Activated CD8-positive, alpha-beta memory T cell treated with anti-CD3 and anti-CD28 coated beads for 48 hours (primary cell): ENCODE measurements around the gene NRXN3.
"Not testable (repeated sequence)": the region's sequence is repeated elsewhere in the genome, so short reads cannot be mapped to it uniquely, and the experiment has no call there.

Experiments
- DNase-seq, 3 experiments: peaks; one replicate each; pipeline ENCODE4 v3.0.0-alpha.2; 2020; ENCODE audit warnings: low read depth in 2 of 3, low spot score in 2 of 3

NRXN3 gene

GRCh38 chr14:78566859-78567172 lies 396.6 kb downstream of the NRXN3 start:
- DNase-seq: no peak

- DNase-seq: no peak
Observed at GRCh38 chr14:78567343-78567742, 397.2 kb downstream of the NRXN3 start.

- DNase-seq: not testable (repeated sequence)
Observed at GRCh38 chr14:78573736-78574135, 403.6 kb downstream of the NRXN3 start.

- no peak for DNase-seq
Observed at GRCh38 chr14:78576437-78577166, 406.4 kb downstream of the NRXN3 start.

- DNase-seq: no peak
Observed at GRCh38 chr14:78581229-78581628, 411.1 kb downstream of the NRXN3 start.

- no peak for DNase-seq
Observed at GRCh38 chr14:78586681-78587080, 416.5 kb downstream of the NRXN3 start.

GRCh38 chr14:78588906-78589305 lies 418.7 kb downstream of the NRXN3 start:
- no peak for DNase-seq

- no peak for DNase-seq
Observed at GRCh38 chr14:78592616-78593219, 422.5 kb downstream of the NRXN3 start.

GRCh38 chr14:78593949-78594348 lies 423.8 kb downstream of the NRXN3 start:
- DNase-seq: no peak

- DNase-seq: no peak
Observed at GRCh38 chr14:78595797-78596196, 425.6 kb downstream of the NRXN3 start.

- DNase-seq: peak in 2 of 3 experiments; percentile 0 to 11
Observed at GRCh38 chr14:78598046-78598920, 428.1 kb downstream of the NRXN3 start.

- no peak for DNase-seq
Observed at GRCh38 chr14:78605025-78605762, 435.0 kb downstream of the NRXN3 start.

GRCh38 chr14:78605897-78606500 lies 435.8 kb downstream of the NRXN3 start:
- no peak for DNase-seq

- DNase-seq: no peak
Observed at GRCh38 chr14:78608998-78609787, 439.0 kb downstream of the NRXN3 start.

GRCh38 chr14:78610994-78611393 lies 440.8 kb downstream of the NRXN3 start:
- DNase-seq: no peak

- DNase-seq: no peak
Observed at GRCh38 chr14:78611796-78612571, 441.8 kb downstream of the NRXN3 start.

GRCh38 chr14:78612666-78613065 lies 442.5 kb downstream of the NRXN3 start:
- no peak for DNase-seq

- DNase-seq: no peak
Observed at GRCh38 chr14:78614593-78614992, 444.4 kb downstream of the NRXN3 start.

- DNase-seq: no peak
Observed at GRCh38 chr14:78617735-78618134, 447.6 kb downstream of the NRXN3 start.
